ENCODE data around the gene HSD17B13. TPM values are rescaled to one million over a fixed set of nuclear protein-coding genes. Genes with fewer than 3 reads are reported as not detected.

HSD17B13 gene
- total RNA-seq, 6 donors from 2014 or later = 0.30 to 16.7 (median 1.7) TPM

DNA sequence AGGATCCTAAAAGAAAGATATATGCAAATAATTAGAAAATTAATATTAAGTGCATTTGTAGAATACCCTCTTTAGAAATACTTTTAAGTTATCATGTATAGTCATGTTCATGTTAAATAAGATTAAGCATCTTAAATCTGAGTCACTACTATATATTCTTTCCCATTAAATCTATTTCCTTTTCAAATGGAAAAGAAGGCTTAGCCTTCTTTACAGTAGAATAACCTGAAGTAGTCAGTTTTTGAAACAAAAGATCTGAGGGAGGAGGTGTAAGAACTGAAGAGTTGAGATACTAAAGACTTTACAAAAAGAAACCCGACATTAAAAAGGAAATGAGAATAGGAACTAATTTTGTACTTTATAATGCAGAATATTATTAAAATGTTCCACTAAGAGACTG lies 14.7 kb upstream of the HSD17B13 start:
- no peaks in the 10 kb centered on the region for H3K4me1 ChIP-seq
- H3K27ac ChIP-seq = no peak overlapping the region
- H3K4me3 ChIP-seq = no peak overlapping the region
- H3K27me3 ChIP-seq = no peaks in the 10 kb centered on the region
- H3K36me3 ChIP-seq = peaks cover 5 to 83% (median 45%) of the 10 kb centered on the region in 4 donors
- no peak for TF ChIP-seq POLR2A (IDR thresholded peaks at IDR 0.05)
- TF ChIP-seq EP300 (IDR thresholded peaks at IDR 0.05) = no peak
- no peak for TF ChIP-seq POLR2AphosphoS5 (IDR thresholded peaks at IDR 0.05)
- TF ChIP-seq, protein P1, sequence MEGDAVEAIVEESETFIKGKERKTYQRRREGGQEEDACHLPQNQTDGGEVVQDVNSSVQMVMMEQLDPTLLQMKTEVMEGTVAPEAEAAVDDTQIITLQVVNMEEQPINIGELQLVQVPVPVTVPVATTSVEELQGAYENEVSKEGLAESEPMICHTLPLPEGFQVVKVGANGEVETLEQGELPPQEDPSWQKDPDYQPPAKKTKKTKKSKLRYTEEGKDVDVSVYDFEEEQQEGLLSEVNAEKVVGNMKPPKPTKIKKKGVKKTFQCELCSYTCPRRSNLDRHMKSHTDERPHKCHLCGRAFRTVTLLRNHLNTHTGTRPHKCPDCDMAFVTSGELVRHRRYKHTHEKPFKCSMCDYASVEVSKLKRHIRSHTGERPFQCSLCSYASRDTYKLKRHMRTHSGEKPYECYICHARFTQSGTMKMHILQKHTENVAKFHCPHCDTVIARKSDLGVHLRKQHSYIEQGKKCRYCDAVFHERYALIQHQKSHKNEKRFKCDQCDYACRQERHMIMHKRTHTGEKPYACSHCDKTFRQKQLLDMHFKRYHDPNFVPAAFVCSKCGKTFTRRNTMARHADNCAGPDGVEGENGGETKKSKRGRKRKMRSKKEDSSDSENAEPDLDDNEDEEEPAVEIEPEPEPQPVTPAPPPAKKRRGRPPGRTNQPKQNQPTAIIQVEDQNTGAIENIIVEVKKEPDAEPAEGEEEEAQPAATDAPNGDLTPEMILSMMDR (IDR thresholded peaks at IDR 0.05) = no peak
- DNase-seq = no peak
- 74 to 83% methylated on average over 1 of the region's 1 CpG for WGBS, 2 donors
- H3K9me3 ChIP-seq = peaks cover 9 to 19% (median 14%) of the 10 kb centered on the region in 4 donors
- ATAC-seq (ENCODE audit: low FRiP score in 2 of 2) = no peak

DNA sequence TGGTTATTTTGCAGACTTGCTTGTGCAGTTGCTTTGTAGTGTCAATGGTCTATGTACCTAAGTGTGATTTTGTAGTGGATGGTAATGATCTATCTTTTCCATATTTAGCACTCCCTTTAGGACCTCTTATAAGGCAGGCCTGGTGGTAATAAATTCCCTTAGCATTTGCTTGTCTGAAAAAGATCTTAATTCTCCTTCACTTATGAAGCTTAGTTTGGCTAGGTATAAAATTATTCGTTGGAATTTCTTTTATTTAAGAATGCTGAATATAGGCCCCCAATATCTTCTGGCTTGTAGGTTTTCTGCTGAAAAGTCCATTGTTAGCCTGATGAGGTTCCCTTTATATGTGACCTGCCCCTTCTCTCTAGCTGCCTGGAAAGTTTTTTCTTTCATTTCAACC lies 10.6 kb upstream of the HSD17B13 start:
- Histone ChIP-seq H3K4me1 (no peaks in the 10 kb centered on the region), H3K27ac (no peak overlapping the region), H3K9me3 (peaks cover 9 to 22% (median 15%) of the 10 kb centered on the region in 4 donors), H3K36me3 (peaks cover 4 to 46% (median 24%) of the 10 kb centered on the region in 4 donors), H3K4me3 (no peak overlapping the region), H3K27me3 (no peaks in the 10 kb centered on the region)
- no peak for DNase-seq
- ATAC-seq (ENCODE audit: low FRiP score in 2 of 2) = no peak
- WGBS, 2 donors = 92 to 100% methylated on average over 1 of the region's 1 CpG
- no peak for TF ChIP-seq POLR2A (IDR thresholded peaks at IDR 0.05)
- TF ChIP-seq, protein P1 (IDR thresholded peaks at IDR 0.05) = no peak
- TF ChIP-seq POLR2AphosphoS5 (IDR thresholded peaks at IDR 0.05) = no peak
- TF ChIP-seq EP300 (IDR thresholded peaks at IDR 0.05) = no peak

DNA sequence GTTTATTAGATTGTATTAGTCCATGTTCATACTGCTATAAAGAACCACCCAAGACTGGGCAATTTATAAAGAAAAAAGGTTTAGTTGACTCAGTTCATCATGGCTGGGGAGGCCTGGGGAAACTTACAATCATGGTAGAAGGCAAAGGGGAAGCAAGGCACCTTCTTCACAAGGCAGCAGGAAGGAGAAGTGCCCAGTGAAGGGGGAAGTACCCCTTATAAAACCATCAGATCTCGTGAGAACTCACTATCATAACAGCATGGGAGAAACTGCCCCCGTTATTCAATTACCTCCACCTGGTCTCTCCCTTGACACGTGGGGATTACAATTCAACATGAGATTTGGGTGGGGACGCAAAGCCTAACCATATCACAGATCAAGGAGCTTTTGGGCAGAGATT lies 8.1 kb upstream of the HSD17B13 start:
- Histone ChIP-seq H3K4me3 (no peak overlapping the region), H3K27ac (no peak overlapping the region), H3K36me3 (peaks cover 0 to 22% (median 5%) of the 10 kb centered on the region in 4 donors), H3K9me3 (peaks cover 9 to 22% (median 15%) of the 10 kb centered on the region in 4 donors), H3K4me1 (no peaks in the 10 kb centered on the region), H3K27me3 (no peaks in the 10 kb centered on the region)
- ATAC-seq (ENCODE audit: low FRiP score in 2 of 2) (no peak), DNase-seq (no peak)
- TF ChIP-seq EP300 (IDR thresholded peaks at IDR 0.05) = no peak
- 84 to 91% methylated on average over 4 of the region's 4 CpGs for WGBS, 2 donors

DNA sequence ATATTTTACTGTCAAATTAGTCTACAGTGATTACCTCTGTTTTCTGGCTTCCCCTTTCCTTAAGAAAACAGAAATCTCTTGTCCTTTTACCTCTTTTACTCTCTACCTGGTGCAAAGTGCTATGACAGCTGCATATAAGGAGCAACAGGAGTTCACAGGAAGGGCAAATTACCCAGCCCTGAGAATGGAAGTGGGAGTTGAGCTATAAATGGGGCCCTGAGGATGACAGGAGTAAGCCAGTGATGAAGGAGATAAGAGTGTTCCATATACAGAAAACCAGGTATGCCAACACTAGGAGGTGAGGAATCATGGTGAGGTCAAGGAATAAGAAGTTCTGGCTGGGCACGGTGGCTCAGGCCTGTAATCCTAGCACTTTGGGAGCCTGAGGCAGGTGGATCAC lies 4.5 kb upstream of the HSD17B13 start:
- 75 to 89% methylated on average over 1 of the region's 1 CpG for WGBS, 2 donors
- no peak for ATAC-seq (ENCODE audit: low FRiP score in 2 of 2)

DNA sequence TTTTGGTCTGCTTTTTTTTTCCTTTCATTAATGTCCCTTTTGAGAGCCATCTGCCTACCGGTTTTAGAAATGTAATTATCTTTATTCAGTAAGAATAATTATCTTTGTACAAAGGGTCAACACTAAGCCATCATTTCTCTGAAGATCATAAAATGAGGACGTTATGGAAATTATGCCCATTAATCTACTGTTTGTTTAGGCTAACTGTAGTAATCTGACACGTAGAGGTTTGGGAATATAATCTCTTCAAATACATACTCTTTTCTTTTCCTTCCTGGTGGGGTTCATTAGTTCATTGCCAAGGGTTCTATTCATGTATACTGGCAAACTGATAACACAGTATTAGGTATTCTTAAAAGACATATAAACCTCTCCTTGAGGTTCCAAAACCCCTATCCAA lies 3.8 kb upstream of the HSD17B13 start:
- H3K27me3 ChIP-seq = no peaks in the 10 kb centered on the region
- 50 to 62% methylated on average over 3 of the region's 3 CpGs for WGBS, 2 donors
- ATAC-seq (ENCODE audit: low FRiP score in 2 of 2) (no peak), DNase-seq (no peak)
- no peaks in the 10 kb centered on the region for H3K36me3 ChIP-seq
- H3K9me3 ChIP-seq = peaks cover 0 to 6% (median 0%) of the 10 kb centered on the region in 4 donors
- H3K4me1 ChIP-seq = no peaks in the 10 kb centered on the region
- no peak overlapping the region for H3K27ac ChIP-seq
- no peak for TF ChIP-seq POLR2A (IDR thresholded peaks at IDR 0.05)
- no peak for TF ChIP-seq EP300 (IDR thresholded peaks at IDR 0.05)
- no peak for TF ChIP-seq POLR2AphosphoS5 (IDR thresholded peaks at IDR 0.05)
- TF ChIP-seq, protein P1 (IDR thresholded peaks at IDR 0.05) = no peak
- H3K4me3 ChIP-seq = no peak overlapping the region

More for the DNA sequence above, 4.5 kb upstream of the HSD17B13 start:
- H3K36me3 ChIP-seq = no peaks in the 10 kb centered on the region
- H3K4me1 ChIP-seq = no peaks in the 10 kb centered on the region
- no peak for DNase-seq
- no peaks in the 10 kb centered on the region for H3K27me3 ChIP-seq
- H3K27ac ChIP-seq = no peak overlapping the region
- peaks cover 0 to 6% (median 0%) of the 10 kb centered on the region in 4 donors for H3K9me3 ChIP-seq
- H3K4me3 ChIP-seq = no peak overlapping the region
- TF ChIP-seq EP300 (IDR thresholded peaks at IDR 0.05) (no peak), POLR2AphosphoS5 (IDR thresholded peaks at IDR 0.05) (no peak), POLR2A (IDR thresholded peaks at IDR 0.05) (no peak)
- TF ChIP-seq, protein P1 (IDR thresholded peaks at IDR 0.05) = no peak
